Endothelial cell of umbilical vein (primary cell): Measurements from ENCODE around the gene PCDH17.

Experiments used
- EZH2 ChIP-seq: IDR thresholded peaks from 2 replicates; pipeline ENCODE4 v1.6.1; 2012; ENCODE audit warnings: borderline replicate concordance, low read depth, mild to moderate bottlenecking, moderate library complexity, low read length, inconsistent platforms; ENCODE audit not compliant: severe bottlenecking
- GATA2 ChIP-seq: IDR thresholded peaks from 2 replicates; pipeline ENCODE4 v1.7.0; 2011; ENCODE audit warnings: low read depth, mild to moderate bottlenecking, moderate library complexity, mixed read lengths, low read length; ENCODE audit not compliant: insufficient read length, insufficient read depth
- JUN ChIP-seq: IDR thresholded peaks from 2 replicates; pipeline ENCODE4 v1.6.1; 2011; ENCODE audit warnings: borderline replicate concordance, low read depth; ENCODE audit not compliant: insufficient read length, insufficient read depth
- MYC ChIP-seq: IDR thresholded peaks from one replicate; pipeline ENCODE4 v1.6.1; 2011; ENCODE audit warnings: mild to moderate bottlenecking, low read depth, low read length
- POLR2A ChIP-seq: IDR thresholded peaks from 2 replicates; pipeline ENCODE4 v1.6.1; 2012; ENCODE audit warnings: low read depth, mild to moderate bottlenecking, control low read depth, low read length
- TF ChIP-seq, protein P1 (sequence below): IDR thresholded peaks from 2 replicates; pipeline ENCODE4 v1.6.1; 2011; ENCODE audit not compliant: insufficient read depth, insufficient read length
- TF ChIP-seq, protein P2 (sequence below), 2 donors: IDR thresholded peaks; 1 replicate in 1 of 2; 2 replicates in 1 of 2; pipeline ENCODE4 v1.5.1; 2011; ENCODE audit warnings: low read length in 2 of 2, mild to moderate bottlenecking in 2 of 2, moderate library complexity in 2 of 2, control low read depth in 1 of 2, inconsistent platforms in 1 of 2, low read depth in 1 of 2; ENCODE audit not compliant: insufficient read depth in 1 of 2; ENCODE audit errors: extremely low read depth in 1 of 2

DNA sequence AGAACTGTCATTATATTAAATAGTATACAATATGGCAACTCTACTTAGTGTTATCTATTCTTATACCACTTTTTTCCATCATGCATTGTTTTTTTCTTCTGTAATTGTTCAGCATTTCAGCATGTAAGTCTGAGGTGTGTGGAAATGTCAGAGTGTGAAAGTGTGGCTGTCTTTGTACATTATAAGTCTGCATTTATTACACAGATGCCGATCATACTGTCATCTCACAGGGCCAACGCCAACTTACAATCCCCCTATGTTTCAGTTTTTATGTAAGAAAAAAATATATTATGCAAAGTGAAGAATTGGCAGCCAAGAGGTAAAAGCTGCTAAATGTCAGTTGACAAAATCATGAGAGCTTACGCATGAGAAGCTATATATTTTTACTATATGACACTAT lies 42.9 kb upstream of the PCDH17 start:
- TF ChIP-seq, protein P1, sequence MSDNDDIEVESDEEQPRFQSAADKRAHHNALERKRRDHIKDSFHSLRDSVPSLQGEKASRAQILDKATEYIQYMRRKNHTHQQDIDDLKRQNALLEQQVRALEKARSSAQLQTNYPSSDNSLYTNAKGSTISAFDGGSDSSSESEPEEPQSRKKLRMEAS: no peak
- TF ChIP-seq, protein P2, sequence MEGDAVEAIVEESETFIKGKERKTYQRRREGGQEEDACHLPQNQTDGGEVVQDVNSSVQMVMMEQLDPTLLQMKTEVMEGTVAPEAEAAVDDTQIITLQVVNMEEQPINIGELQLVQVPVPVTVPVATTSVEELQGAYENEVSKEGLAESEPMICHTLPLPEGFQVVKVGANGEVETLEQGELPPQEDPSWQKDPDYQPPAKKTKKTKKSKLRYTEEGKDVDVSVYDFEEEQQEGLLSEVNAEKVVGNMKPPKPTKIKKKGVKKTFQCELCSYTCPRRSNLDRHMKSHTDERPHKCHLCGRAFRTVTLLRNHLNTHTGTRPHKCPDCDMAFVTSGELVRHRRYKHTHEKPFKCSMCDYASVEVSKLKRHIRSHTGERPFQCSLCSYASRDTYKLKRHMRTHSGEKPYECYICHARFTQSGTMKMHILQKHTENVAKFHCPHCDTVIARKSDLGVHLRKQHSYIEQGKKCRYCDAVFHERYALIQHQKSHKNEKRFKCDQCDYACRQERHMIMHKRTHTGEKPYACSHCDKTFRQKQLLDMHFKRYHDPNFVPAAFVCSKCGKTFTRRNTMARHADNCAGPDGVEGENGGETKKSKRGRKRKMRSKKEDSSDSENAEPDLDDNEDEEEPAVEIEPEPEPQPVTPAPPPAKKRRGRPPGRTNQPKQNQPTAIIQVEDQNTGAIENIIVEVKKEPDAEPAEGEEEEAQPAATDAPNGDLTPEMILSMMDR (IDR thresholded peaks at IDR 0.05; ENCODE audit: extremely low read depth in 1 of 2, insufficient read depth in 1 of 2, low read depth in 1 of 2, low read length in 2 of 2): no peak
- TF ChIP-seq GATA2 (no peak), EZH2 (no peak), POLR2A (no peak), MYC (no peak), JUN (no peak)
